ENCODE measurements around the gene TBC1D16.

The TBC1D16 gene

GRCh38 chr17:79937391-79938335 is 98.0 kb downstream of the TBC1D16 start:
- TF ChIP-seq, protein P1, sequence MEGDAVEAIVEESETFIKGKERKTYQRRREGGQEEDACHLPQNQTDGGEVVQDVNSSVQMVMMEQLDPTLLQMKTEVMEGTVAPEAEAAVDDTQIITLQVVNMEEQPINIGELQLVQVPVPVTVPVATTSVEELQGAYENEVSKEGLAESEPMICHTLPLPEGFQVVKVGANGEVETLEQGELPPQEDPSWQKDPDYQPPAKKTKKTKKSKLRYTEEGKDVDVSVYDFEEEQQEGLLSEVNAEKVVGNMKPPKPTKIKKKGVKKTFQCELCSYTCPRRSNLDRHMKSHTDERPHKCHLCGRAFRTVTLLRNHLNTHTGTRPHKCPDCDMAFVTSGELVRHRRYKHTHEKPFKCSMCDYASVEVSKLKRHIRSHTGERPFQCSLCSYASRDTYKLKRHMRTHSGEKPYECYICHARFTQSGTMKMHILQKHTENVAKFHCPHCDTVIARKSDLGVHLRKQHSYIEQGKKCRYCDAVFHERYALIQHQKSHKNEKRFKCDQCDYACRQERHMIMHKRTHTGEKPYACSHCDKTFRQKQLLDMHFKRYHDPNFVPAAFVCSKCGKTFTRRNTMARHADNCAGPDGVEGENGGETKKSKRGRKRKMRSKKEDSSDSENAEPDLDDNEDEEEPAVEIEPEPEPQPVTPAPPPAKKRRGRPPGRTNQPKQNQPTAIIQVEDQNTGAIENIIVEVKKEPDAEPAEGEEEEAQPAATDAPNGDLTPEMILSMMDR (IDR thresholded peaks at IDR 0.05; ENCODE audit: low read depth, low read length): no peak
- H3K4me3 ChIP-seq (ENCODE audit: low read depth, low read length): no peak overlapping the region

GRCh38 chr17:79936641-79937381 is 98.9 kb downstream of the TBC1D16 start:
- TF ChIP-seq, protein P1 (IDR thresholded peaks at IDR 0.05; ENCODE audit: low read depth, low read length): no peak
- H3K4me3 ChIP-seq (ENCODE audit: low read depth, low read length): no peak overlapping the region

GRCh38 chr17:79936050-79936449 is 99.6 kb downstream of the TBC1D16 start:
- H3K4me3 ChIP-seq (ENCODE audit: low read depth, low read length): no peak overlapping the region
- TF ChIP-seq, protein P1 (IDR thresholded peaks at IDR 0.05; ENCODE audit: low read depth, low read length): no peak

- TF ChIP-seq, protein P1 (IDR thresholded peaks at IDR 0.05; ENCODE audit: low read depth, low read length): no peak
- H3K4me3 ChIP-seq (ENCODE audit: low read depth, low read length): no peak overlapping the region
Measured at GRCh38 chr17:79935197-79935885, 100.3 kb downstream of the TBC1D16 start.

- TF ChIP-seq, protein P1 (IDR thresholded peaks at IDR 0.05; ENCODE audit: low read depth, low read length): no peak
- no peak overlapping the region for H3K4me3 ChIP-seq (ENCODE audit: low read depth, low read length)
Measured at GRCh38 chr17:79934653-79934970, 101.1 kb downstream of the TBC1D16 start.

- TF ChIP-seq, protein P1 (IDR thresholded peaks at IDR 0.05; ENCODE audit: low read depth, low read length): no peak
- no peak overlapping the region for H3K4me3 ChIP-seq (ENCODE audit: low read depth, low read length)
Measured at GRCh38 chr17:79933863-79934652, 101.6 kb downstream of the TBC1D16 start.

Data from WI38 (cell line).